Peyer's patch (tissue), 4 donors: Measurements from ENCODE around the gene GADD45GIP1. TPM values are rescaled to one million over a fixed set of nuclear protein-coding genes. Genes with fewer than 3 reads are reported as not detected.

Source experiments
- DNase-seq, 3 donors: peaks; one replicate each; pipeline ENCODE4 v3.0.0-alpha.2; 2017 to 2019
- H3K27ac ChIP-seq, 4 donors: fragments of 200-600 bp; sonication (generic); one replicate each; pipeline ENCODE4 v1.5.1; 2016 to 2019
- H3K27me3 ChIP-seq, 2 donors: fragments of 200-600 bp; sonication (generic); one replicate each; pipeline ENCODE4 v1.5.1; 2019
- H3K36me3 ChIP-seq, 3 donors: fragments of 200-600 bp; sonication (generic); one replicate each; pipeline ENCODE4 v1.5.1; 2016 to 2019
- H3K4me1 ChIP-seq, 4 donors: fragments of 200-600 bp; sonication (generic); one replicate each; pipeline ENCODE4 v1.5.1; 2016 to 2019
- H3K4me3 ChIP-seq, 4 donors: fragments of 200-600 bp; sonication (generic); 1 replicate in 3 of 4; 2 replicates in 1 of 4; pipeline ENCODE4 v1.5.1; 2016 to 2019; ENCODE audit warnings: mild to moderate bottlenecking in 1 of 4
- H3K9me3 ChIP-seq, 4 donors: fragments of 200-600 bp; sonication (generic); one replicate each; pipeline ENCODE4 v1.5.1; 2016 to 2019; ENCODE audit warnings: mild to moderate bottlenecking in 1 of 4
- POLR2A ChIP-seq, 2 donors: fragments of 450-650 bp; IDR thresholded peaks; one replicate each; pipeline ENCODE4 v1.5.1; 2017; ENCODE audit warnings: antibody characterized with exemption in 2 of 2, mild to moderate bottlenecking in 2 of 2, moderate library complexity in 2 of 2
- total RNA-seq, 4 donors: library from RNA; depleted of rRNA; stranded (reverse); fragments of >200 nt; gene quantifications; one replicate each; pipeline ENCODE4 v1.1.0, GENCODE V29; 2016
- TF ChIP-seq, protein P1 (sequence below), 6 experiments: fragments of 450-650 bp in 4 of 6; fragments of 200-600 bp in 2 of 6; sonication (generic) in 1 of 6; IDR thresholded peaks; one replicate each; pipeline ENCODE4 v1.5.1; 2017 to 2019; ENCODE audit warnings: antibody characterized with exemption in 6 of 6, mild to moderate bottlenecking in 3 of 6, moderate library complexity in 1 of 6

GADD45GIP1 gene
- total RNA-seq, 4 donors from 2014 or later, result 12.5 to 43.7 (median 15.6) TPM

- H3K36me3 ChIP-seq, result peaks cover 0 to 73% (median 0%) of the 10 kb centered on the region in 3 donors
- TF ChIP-seq, protein P1, sequence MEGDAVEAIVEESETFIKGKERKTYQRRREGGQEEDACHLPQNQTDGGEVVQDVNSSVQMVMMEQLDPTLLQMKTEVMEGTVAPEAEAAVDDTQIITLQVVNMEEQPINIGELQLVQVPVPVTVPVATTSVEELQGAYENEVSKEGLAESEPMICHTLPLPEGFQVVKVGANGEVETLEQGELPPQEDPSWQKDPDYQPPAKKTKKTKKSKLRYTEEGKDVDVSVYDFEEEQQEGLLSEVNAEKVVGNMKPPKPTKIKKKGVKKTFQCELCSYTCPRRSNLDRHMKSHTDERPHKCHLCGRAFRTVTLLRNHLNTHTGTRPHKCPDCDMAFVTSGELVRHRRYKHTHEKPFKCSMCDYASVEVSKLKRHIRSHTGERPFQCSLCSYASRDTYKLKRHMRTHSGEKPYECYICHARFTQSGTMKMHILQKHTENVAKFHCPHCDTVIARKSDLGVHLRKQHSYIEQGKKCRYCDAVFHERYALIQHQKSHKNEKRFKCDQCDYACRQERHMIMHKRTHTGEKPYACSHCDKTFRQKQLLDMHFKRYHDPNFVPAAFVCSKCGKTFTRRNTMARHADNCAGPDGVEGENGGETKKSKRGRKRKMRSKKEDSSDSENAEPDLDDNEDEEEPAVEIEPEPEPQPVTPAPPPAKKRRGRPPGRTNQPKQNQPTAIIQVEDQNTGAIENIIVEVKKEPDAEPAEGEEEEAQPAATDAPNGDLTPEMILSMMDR (IDR thresholded peaks at IDR 0.05), result no peak
- DNase-seq, result peak in 2 of 3 donors; percentile 73 to 80
- peak overlapping the region; percentile 74 to 96 (median 83) for H3K4me3 ChIP-seq
- H3K27me3 ChIP-seq, result no peaks in the 10 kb centered on the region
- peaks cover 0 to 39% (median 4%) of the 10 kb centered on the region in 4 donors for H3K4me1 ChIP-seq
- H3K9me3 ChIP-seq, result no peaks in the 10 kb centered on the region
- H3K27ac ChIP-seq, result peak overlapping the region; percentile 93 to 97 (median 96)
These were observed 10.8 kb downstream of the GADD45GIP1 start for GRCh38 chr19:12946092-12946721.

- no peaks in the 10 kb centered on the region for H3K27me3 ChIP-seq
- peak; percentile 98 to 99 (median 99) for DNase-seq
- peak within 1 kb of the TSS; percentile 93 to 97 (median 96) for H3K27ac ChIP-seq
- H3K4me3 ChIP-seq, result peak within 1 kb of the TSS; percentile 74 to 96 (median 83)
- H3K4me1 ChIP-seq, result peaks cover 0 to 45% (median 7%) of the 10 kb centered on the region in 4 donors
- TF ChIP-seq POLR2A (IDR thresholded peaks at IDR 0.05), result peak; percentile 71 to 80
- TF ChIP-seq, protein P1 (IDR thresholded peaks at IDR 0.05), result peak in 2 of 6 experiments; percentile 23 to 30
- no peaks in the 10 kb centered on the region for H3K9me3 ChIP-seq
- peaks cover 0 to 73% (median 0%) of the 10 kb centered on the region in 3 donors for H3K36me3 ChIP-seq
These were observed 11.4 kb downstream of the GADD45GIP1 start, which contains the start of gene RAD23A for GRCh38 chr19:12945479-12946091. RAD23A (plus strand) TSS chr19:12945862; CDS start chr19:12945949, 87 bp downstream.

- Histone ChIP-seq H3K9me3 (no peaks in the 10 kb centered on the region), H3K4me1 (peaks cover 0 to 57% (median 18%) of the 10 kb centered on the region in 4 donors), H3K36me3 (peaks cover 0 to 67% (median 0%) of the 10 kb centered on the region in 3 donors), H3K4me3 (no peak overlapping the region), H3K27me3 (no peaks in the 10 kb centered on the region), H3K27ac (peak overlapping the region in 3 of 4 donors; percentile 93 to 97 (median 94))
- DNase-seq, result no peak
- TF ChIP-seq, protein P1 (IDR thresholded peaks at IDR 0.05), result no peak
- no peak for TF ChIP-seq POLR2A (IDR thresholded peaks at IDR 0.05)
These were observed 12.8 kb downstream of the GADD45GIP1 start for GRCh38 chr19:12944104-12944674.

DNA sequence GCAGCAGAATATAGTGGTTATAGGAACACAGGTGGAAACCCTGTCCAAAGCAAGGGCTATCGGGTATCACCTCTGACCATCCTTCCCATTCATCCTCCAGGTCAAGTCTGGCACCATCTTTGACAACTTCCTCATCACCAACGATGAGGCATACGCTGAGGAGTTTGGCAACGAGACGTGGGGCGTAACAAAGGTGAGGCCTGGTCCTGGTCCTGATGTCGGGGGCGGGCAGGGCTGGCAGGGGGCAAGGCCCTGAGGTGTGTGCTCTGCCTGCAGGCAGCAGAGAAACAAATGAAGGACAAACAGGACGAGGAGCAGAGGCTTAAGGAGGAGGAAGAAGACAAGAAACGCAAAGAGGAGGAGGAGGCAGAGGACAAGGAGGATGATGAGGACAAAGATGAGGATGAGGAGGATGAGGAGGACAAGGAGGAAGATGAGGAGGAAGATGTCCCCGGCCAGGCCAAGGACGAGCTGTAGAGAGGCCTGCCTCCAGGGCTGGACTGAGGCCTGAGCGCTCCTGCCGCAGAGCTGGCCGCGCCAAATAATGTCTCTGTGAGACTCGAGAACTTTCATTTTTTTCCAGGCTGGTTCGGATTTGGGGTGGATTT is 13.5 kb downstream of the GADD45GIP1 start:
- peaks cover 0 to 57% (median 18%) of the 10 kb centered on the region in 4 donors for H3K4me1 ChIP-seq
- H3K36me3 ChIP-seq, result peaks cover 0 to 60% (median 0%) of the 10 kb centered on the region in 3 donors
- no peaks in the 10 kb centered on the region for H3K27me3 ChIP-seq
- TF ChIP-seq, protein P1 (IDR thresholded peaks at IDR 0.05), result no peak
- TF ChIP-seq POLR2A (IDR thresholded peaks at IDR 0.05), result no peak
- peak overlapping the region in 1 of 4 donors; percentile 25 for H3K27ac ChIP-seq
- no peak overlapping the region for H3K4me3 ChIP-seq
- H3K9me3 ChIP-seq, result no peaks in the 10 kb centered on the region
- no peak for DNase-seq

DNA sequence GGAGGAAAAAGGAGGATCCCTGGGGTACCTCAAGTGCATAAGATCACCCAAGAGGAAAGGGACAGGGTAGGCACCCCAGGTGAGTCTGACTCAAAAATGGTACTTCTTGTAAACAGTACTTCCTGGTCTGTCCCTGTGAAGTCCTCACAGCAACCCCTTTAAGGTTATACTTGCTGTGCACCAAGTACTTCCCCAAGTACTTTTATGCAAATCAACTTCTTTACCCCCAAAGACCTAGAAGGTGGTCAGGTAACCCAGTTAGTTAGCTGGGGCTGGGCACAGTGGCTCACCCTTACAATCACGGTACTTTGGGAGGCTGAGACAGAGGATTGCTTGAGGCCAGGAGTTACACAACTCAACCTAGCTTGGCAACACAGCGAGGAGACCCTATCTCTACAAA is 16.1 kb downstream of the GADD45GIP1 start:
- DNase-seq, result no peak
- peaks cover 0 to 50% (median 0%) of the 10 kb centered on the region in 3 donors for H3K36me3 ChIP-seq
- peak overlapping the region in 2 of 4 donors; percentile 43 to 97 for H3K27ac ChIP-seq
- TF ChIP-seq, protein P1 (IDR thresholded peaks at IDR 0.05), result no peak
- no peak for TF ChIP-seq POLR2A (IDR thresholded peaks at IDR 0.05)
- peak overlapping the region in 2 of 4 donors; percentile 80 to 81 for H3K4me3 ChIP-seq
- H3K4me1 ChIP-seq, result peaks cover 0 to 51% (median 20%) of the 10 kb centered on the region in 4 donors
- H3K9me3 ChIP-seq, result no peaks in the 10 kb centered on the region
- H3K27me3 ChIP-seq, result no peaks in the 10 kb centered on the region
